GM19468 (cell line): Measurements from ENCODE around the gene ESX1.
"Not testable (repeated sequence)": the region's sequence is repeated elsewhere in the genome, so short reads cannot be mapped to it uniquely, and the experiment has no call there.

Experiments used
- ATAC-seq: cut with Tn5 transposase; IDR thresholded peaks from one replicate; pipeline ENCODE4 v1.9.1; 2021; ENCODE audit warnings: mild to moderate bottlenecking, moderate library complexity, moderate number of reproducible peaks; ENCODE audit not compliant: unreplicated experiment; ENCODE audit errors: extremely low read depth

The ESX1 gene

DNA sequence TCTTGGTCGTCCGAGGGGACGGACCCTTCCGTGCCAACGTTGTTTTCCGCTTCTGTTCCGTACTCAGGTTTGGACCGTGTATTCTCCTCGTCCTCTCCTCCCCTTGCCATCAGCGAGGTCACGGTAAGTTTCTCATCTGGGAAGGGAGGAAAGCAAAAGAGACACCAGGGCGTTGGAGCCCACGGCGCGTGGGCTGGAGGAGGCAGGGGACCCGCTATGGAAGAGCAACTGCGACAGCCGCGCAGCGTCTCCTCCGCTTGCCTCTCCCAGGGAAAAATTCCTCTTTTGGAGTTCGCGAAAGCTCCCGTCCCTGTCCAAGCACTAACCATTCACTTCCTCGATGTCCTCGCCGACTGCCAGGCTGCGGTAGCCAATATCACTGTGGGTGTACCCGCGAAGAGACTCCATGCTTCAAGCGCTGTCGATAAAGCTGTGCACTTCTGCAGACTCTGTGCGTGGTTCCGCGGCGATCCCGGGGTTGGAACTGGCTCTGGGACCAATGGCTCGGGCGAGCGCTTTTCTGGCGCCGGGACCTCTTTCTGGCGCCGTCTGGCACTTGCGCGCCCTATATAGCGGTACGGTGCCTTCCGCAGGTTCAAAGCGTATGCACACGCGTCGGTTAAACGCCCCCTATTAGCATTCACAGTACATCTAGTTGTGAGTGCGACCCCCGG, at the start of gene ESX1:
Gene ESX1, minus strand, starts transcription at position 492 of the 674 bp plus-strand sequence. Its CDS starts 84 bp downstream, at position 408.
- no peak for ATAC-seq

DNA sequence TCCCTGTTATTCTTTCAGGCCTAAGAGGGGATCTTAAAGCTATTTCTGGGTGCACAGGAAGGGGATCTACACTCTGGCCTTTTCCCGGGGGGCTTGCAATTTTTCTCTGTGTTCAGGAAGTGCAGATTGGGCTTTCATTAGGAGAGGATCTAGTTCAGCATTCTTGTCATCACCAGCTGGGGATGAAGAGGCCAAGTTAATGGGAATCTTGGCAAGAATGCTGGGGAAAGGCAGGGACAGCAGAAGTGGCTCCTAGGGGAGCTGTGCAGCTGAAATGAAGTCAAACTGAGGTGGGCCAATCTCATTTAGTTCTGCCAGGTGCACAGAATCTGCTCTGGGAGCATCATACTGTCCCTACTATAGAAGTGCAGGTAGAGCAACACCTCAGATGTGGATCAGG, 40.9 kb upstream of the ESX1 start:
- no peak for ATAC-seq

DNA sequence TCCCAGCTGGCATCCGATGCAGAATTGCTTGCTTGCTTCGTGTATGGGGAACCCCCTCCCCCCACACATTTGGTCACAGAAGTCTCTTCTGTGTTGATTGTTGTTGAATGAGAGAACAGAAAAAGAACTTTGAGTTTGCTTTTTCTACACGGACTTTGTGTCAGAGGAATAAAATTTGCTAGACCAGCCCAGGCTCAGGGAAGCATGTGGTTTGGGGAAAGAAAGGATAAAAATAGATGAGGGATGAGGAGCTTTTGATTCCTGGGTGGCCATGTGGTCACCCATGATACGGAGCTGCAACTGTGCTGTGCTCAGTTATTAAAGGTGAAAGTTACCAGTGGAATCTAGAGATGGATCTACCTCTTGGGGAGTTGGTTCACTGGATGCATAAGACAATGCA, 34.2 kb upstream of the ESX1 start:
- no peak for ATAC-seq

DNA sequence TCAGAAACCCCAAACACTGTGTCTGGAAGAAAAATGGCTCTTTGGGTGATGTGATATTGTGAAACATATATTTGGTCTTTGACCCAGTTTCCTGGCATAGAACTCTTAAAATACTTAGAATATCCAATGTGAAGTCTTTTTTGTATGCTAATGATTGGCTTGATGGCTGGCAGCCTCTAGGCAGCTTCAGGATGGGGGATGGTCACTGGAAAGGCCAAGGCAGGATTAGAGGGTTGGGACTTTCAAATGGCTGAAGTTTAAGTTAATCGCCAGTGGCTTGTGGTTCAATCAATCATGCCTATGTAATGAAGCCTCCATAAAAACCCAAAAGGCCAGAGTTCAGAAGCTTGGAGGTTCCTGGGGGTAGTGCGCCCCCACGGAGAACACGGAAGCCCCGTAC, 33.5 kb upstream of the ESX1 start:
- no peak for ATAC-seq

DNA sequence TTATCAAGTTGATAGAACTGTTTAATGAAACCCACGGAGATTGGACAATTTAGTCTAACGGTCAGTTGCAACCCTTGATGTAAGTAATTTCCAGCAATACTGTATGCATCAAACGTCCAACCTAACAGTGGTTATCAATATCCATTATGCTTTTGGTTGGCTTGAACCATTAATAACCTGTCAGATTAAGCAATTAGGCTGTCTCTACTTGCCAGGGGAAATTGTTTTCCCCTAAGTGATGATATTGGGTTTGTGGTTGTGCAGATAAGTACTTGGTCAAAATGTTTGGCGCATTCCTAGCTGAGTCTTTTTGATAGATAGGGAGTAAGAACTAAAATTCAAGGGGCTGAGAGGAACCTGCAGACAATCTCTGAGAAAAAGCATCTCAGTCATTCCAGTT, 30.5 kb upstream of the ESX1 start:
- ATAC-seq = no peak

DNA sequence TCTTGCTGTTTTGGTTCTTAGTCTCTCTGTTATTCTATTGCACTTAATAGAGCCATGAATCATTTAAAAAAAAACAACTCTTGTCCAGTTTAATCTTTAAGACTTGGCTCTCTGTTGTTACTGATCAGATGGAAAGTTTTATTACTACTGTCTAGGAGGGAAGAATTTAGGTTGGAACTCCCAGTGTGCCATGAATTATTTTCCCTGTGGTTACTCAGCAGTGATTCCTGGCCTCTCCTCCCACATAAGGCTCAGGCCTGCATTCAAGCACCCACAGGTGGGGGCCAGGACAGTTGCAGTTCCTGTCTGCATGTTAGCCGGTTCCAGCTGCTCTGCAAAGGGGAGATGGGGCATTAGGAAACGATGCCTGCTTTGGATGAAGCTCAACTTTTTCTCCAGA, 29.8 kb upstream of the ESX1 start:
- no peak for ATAC-seq

DNA sequence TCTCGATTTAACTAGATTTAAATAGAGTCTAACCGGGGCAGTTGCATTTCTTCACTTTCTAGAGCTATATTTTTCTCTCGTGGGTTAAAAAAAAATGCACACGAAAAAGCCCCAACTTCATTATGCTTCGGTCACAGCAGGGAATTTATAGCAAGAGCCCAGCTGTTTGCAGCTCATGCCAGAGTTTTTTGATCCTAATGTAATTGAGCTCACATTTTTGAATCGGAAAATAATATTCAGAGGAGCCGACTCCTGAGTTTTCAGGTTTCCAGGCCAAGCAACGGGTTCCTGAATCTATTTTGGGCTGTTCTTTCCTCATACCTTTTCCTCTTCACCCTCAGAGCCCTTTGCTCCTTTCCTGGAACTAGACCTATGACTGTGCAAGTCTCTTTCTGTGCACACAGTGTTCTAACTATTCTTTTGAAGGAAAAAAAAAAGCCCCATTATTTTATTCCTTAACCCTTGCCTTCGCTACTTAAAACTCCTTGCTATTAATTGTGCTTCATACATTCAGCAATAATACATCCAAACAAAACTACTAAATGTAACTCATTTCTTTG, 27.5 kb upstream of the ESX1 start:
- no peak for ATAC-seq

DNA sequence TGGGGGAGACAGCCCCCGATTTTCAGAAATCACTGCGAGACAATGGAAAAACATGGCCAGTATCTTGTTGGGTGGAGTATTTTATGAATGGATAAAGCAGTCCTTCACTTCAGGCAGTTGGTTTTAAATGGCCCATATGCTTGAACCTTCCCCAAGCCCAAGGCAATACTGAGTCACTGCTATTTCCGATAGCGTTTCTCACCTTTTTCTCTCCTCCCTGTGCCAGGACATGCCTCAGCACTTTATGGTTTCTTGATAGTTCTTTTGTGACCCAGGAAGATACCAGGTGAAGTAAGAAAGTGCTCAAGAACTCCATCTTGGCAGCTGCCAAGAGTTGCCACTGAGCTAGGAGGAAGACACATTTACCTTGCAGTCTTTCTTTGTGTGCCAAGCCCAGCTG, 26.8 kb upstream of the ESX1 start:
- no peak for ATAC-seq

DNA sequence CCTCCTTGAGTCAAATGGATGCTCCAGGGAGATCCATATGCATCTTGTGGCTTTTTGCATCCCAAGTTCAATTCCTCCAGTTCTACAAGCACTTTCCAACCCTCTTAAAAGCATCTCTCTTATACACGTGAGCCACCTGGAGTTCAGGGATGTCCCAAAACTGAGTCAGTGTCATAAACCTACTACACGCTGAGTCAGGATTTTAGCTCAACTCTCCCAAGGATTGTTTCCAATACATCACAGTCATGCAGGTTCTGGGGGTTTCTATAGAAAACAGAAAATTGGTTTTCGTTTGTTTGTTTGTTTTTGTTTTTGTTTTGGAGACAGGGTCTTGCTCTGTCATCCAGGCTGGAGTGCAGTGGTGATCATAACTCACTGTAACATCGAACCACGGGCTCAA, 25.9 kb upstream of the ESX1 start:
- ATAC-seq = no peak

DNA sequence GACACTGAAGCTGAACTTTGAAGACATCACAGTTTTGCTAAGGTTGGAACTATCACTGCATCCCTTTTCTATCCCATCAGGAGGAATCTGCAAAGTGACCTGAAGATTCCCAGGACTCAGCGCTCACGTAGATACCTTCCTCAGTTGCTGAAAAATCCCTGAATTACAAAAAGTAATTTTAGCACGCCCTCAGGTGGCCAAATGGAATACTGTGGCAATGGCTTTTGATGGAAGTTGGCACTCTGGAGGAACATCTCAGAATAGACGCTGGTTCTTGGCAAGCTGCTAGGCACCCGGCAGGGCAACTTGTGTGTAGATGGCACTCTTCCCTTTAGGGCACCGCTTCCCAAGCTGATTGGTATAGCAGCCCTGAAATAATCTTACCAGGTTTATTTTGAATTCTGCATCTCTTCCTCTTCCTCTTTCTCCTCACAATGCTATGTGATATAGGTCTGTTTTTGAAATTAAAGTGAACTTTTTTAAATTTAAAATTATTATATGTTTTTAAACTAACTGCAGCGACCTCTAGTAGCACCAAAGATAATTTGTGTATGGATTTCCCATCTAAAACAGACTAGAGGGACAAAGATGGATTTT, 16.3 kb upstream of the ESX1 start:
- no peak for ATAC-seq

DNA sequence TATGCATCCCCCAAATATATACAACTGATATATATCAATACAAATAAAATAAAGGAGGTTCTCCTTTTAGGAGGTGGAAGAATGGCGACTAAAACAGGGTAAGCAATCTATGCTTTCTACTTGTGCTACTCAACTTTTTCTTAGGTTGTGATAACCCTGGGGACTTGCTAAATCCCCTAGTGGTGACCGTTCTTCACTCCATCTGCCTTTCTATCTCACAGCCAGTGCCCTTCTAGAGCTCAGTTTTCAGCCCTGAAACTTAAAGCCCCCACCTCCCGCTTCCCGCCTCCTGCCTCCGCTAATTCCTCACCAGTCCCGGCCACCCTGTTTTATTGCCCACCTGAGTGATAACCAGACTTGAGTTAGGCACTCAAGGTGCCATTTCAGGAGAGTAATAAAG, 15.5 kb upstream of the ESX1 start:
- ATAC-seq = no peak

DNA sequence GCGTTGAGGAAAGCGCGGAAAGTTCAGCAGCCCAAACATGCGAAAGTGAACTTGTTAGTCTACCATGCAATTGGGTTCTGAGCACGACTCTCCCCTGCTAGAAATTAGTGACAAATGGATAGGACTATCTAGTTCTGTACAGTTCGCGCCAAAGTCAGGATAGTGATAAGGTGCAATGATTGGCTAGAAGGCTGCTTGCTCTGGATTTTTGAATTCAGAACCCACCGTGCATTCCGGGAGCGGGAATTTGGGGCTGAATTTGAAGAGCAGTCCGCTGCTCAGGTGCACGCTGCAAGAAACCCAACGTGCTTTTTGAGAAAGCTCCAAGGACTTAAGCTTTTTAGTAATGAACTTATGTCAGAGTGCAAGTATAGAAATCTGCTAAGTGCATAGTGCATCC, 732 bp upstream of the ESX1 start:
- no peak for ATAC-seq

DNA sequence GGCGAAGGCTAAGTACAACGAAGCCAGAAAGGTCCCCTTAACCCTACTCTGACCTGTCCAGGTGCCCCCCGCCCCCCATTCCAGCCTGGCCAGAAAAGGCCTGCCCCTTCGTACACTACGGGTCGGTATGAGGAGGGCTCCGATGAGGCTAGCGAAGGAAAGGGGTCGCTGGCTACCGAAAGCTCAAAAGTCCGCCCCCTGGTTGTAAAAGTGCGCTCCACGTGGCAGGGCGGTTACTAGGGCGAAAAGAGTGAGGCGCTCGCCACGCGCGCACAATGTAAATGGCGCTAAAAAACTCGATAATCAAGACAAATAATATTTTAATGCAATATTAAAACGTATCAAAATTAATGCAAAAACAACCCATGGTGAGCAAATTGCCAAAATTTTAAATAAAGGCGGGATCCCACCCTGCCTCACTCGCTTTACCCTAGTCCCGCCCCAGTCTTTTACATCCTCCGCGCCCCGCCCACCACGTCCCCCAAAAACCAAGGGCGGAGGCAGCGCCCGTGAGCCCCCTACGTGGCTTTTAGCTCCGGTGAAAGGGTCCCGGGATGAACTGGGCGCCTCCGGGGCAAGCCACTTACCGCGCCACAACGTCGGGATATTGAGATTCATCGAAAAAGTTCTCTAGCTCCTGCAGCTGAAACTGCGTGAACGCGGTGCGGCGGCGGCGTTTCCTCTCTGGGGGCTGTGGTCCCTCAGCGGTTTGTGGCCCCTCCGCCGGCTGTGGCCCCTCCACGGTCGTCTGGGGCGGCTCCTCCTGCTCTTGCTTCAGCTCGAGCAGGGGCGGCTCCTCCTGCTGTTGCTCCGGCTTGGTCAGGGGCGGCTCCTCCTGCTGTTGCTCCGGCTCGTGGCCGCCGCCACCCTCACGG, 929 bp downstream of the ESX1 start:
- no peak for ATAC-seq

DNA sequence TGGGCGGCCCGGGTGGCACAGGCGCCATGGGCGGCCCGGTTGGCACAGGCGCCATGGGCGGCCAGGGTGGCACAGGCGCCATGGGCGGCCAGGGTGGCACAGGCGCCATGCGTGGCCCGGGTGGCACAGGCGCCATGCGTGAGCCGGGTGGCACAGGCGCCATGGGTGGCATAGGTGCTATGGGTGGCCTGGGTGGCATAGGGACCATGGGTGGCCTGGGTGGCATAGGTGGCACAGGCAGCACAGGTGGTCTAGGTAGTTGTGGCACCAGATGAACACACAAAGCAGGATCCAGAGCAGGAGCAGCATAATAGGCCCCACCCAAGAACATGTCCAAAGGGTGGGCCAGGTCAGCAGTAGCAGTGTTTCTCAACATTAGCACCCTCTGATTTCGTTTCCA, 4.3 kb downstream of the ESX1 start:
- ATAC-seq = no peak

DNA sequence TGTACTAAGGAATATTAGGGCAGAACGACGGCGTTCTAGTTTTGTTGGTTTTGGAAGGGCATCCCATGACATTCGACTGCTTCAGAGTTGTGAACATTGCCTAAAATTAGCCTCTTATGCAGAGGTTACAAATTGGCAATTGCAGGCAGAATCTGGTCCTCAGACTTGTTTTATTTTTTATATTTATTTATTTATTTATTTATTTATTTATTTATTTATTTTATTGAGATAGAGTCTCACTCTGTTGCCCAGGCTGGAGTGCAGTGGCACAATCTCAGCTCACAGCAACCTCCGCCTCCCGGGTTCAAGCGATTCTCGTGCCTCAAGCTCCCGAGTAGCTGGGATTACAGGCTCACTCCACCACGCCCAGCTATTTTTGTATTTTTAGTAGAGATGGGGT, 24.7 kb downstream of the ESX1 start:
- ATAC-seq = not testable (repeated sequence)

DNA sequence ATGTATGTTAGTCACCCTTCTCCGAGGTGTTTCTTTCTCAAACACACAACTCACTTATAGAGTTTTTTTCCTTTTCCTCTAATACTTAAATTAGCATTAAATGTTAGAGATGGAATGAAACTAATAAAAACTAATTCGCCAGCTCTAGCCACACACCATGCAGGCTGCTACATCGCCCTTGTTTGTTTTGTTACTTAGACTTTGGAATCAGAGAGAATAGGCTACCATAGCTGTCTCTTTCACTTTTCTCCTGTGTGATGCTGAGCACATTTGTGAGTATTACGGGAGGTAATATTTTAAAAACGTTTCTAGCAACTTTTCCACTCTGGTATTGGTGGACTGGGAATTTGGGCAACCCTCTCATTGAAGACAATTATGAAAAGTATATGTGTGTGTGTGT, 43.5 kb downstream of the ESX1 start:
- ATAC-seq = no peak

DNA sequence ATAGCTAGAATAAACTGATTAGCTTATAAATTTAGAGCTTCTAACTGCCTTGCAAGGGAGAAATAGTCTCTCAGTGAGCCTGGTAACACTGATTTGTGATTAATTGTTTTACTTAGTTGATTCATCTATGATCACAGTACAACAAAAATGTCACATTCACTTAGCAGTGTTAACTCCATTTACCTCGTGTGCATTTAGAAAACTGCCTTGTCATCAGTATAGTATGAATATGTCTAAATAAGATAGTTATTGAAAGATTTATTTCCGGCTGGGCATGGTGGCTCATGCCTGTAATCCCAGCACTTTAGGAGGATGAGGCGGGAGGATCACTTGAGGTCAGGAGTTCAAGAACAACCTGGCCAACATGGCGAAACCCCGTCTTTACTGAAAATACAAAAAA, 49.2 kb downstream of the ESX1 start:
- no peak for ATAC-seq
